Activated CD4-positive, alpha-beta T cell treated with anti-CD3 and anti-CD28 coated beads, Interleukin-2, amount 10 ng/mL, durations not matched to agents 24 days and 14 days (primary cell): Measurements from ENCODE around the gene BAG5. TPM values are rescaled to one million over a fixed set of nuclear protein-coding genes. Genes with fewer than 3 reads are reported as not detected.
A peak's percentile ranks its signal among the peaks of the same experiment; 100 is the strongest.

ENCODE experiments used
- DNase-seq: peaks from one replicate; pipeline ENCODE4 v3.0.0; 2022
- H3K27ac Mint-ChIP-seq: one replicate; pipeline ENCODE4 v1.8.0; 2022; ENCODE audit warnings: mild to moderate bottlenecking, mixed read lengths
- H3K27me3 Mint-ChIP-seq: one replicate; pipeline ENCODE4 v1.8.0; 2022; ENCODE audit warnings: mixed read lengths
- H3K36me3 Mint-ChIP-seq: one replicate; pipeline ENCODE4 v1.8.0; 2022; ENCODE audit warnings: low read depth, mild to moderate bottlenecking, mixed read lengths
- H3K4me1 Mint-ChIP-seq: one replicate; pipeline ENCODE4 v1.8.0; 2021; ENCODE audit warnings: mixed read lengths
- H3K4me3 Mint-ChIP-seq: one replicate; pipeline ENCODE4 v1.8.0; 2022; ENCODE audit warnings: mild to moderate bottlenecking, moderate library complexity, mixed read lengths
- H3K9me3 Mint-ChIP-seq: one replicate; pipeline ENCODE4 v1.8.0; 2021; ENCODE audit warnings: mixed read lengths
- intact Hi-C: fragments of 100-400 bp; cut with micrococcal nuclease; formaldehyde crosslinking; loops from one replicate; pipeline ENCODE4 v1.15.1; 2023
- total RNA-seq: library from RNA; stranded (reverse); gene quantifications from 2 replicates; pipeline ENCODE4 v1.2.3, GENCODE V29; 2022

Gene BAG5
- total RNA-seq, 1 donor from 2014 or later, result 32.1 TPM

- intact Hi-C loops, result no loop called here
- H3K36me3 Mint-ChIP-seq, result no peaks in the 10 kb centered on the region
- peaks cover 19% of the 10 kb centered on the region for H3K27me3 Mint-ChIP-seq
- H3K4me3 Mint-ChIP-seq, result peak within 1 kb of the TSS; percentile 59
- no peaks in the 10 kb centered on the region for H3K9me3 Mint-ChIP-seq
- DNase-seq, result peak; percentile 73
- no peak within 1 kb of the TSS for H3K27ac Mint-ChIP-seq
- H3K4me1 Mint-ChIP-seq, result peaks cover 16% of the 10 kb centered on the region
Measured at GRCh38 chr14:103522649-103523574, 39.5 kb downstream of the BAG5 start, which contains the start of gene CKB. TSS of gene CKB (minus strand) at chr14:103522830. CDS start at chr14:103522493, 337 bp downstream.

GRCh38 chr14:103521951-103522563, 40.4 kb downstream of the BAG5 start:
- no peaks in the 10 kb centered on the region for H3K36me3 Mint-ChIP-seq
- peak overlapping the region; percentile 59 for H3K4me3 Mint-ChIP-seq
- peak; percentile 69 for DNase-seq
- H3K4me1 Mint-ChIP-seq, result peaks cover 9% of the 10 kb centered on the region
- H3K27me3 Mint-ChIP-seq, result peaks cover 19% of the 10 kb centered on the region
- no peak overlapping the region for H3K27ac Mint-ChIP-seq
- no peaks in the 10 kb centered on the region for H3K9me3 Mint-ChIP-seq
- intact Hi-C loops, result no loop called here

- no peak overlapping the region for H3K27ac Mint-ChIP-seq
- peaks cover 19% of the 10 kb centered on the region for H3K27me3 Mint-ChIP-seq
- H3K4me3 Mint-ChIP-seq, result no peak overlapping the region
- DNase-seq, result peak; percentile 77
- peaks cover 7% of the 10 kb centered on the region for H3K4me1 Mint-ChIP-seq
- intact Hi-C loops, result no loop called here
- no peaks in the 10 kb centered on the region for H3K9me3 Mint-ChIP-seq
- no peaks in the 10 kb centered on the region for H3K36me3 Mint-ChIP-seq
Measured at GRCh38 chr14:103521438-103521950, 41.0 kb downstream of the BAG5 start.

- peaks cover 19% of the 10 kb centered on the region for H3K27me3 Mint-ChIP-seq
Measured at GRCh38 chr14:103520657-103521437, 41.6 kb downstream of the BAG5 start.

GRCh38 chr14:103520269-103520656, 42.2 kb downstream of the BAG5 start:
- H3K4me3 Mint-ChIP-seq, result peak overlapping the region; percentile 64
- intact Hi-C loops, result no loop called here

More at GRCh38 chr14:103520657-103521437, 41.6 kb downstream of the BAG5 start:
- peak; percentile 90 for DNase-seq
- intact Hi-C loops, result no loop called here
- H3K4me3 Mint-ChIP-seq, result peak overlapping the region; percentile 35
- no peaks in the 10 kb centered on the region for H3K9me3 Mint-ChIP-seq
- H3K4me1 Mint-ChIP-seq, result peaks cover 7% of the 10 kb centered on the region
- H3K36me3 Mint-ChIP-seq, result no peaks in the 10 kb centered on the region
- no peak overlapping the region for H3K27ac Mint-ChIP-seq

GRCh38 chr14:103519837-103520212, 42.6 kb downstream of the BAG5 start:
- Mint-ChIP-seq H3K4me1 (peaks cover 7% of the 10 kb centered on the region), H3K4me3 (peak overlapping the region; percentile 64), H3K9me3 (no peaks in the 10 kb centered on the region), H3K27ac (no peak overlapping the region), H3K27me3 (peaks cover 17% of the 10 kb centered on the region), H3K36me3 (no peaks in the 10 kb centered on the region)
- intact Hi-C loops, result no loop called here
- no peak for DNase-seq

More at GRCh38 chr14:103520269-103520656, 42.2 kb downstream of the BAG5 start:
- Mint-ChIP-seq H3K36me3 (no peaks in the 10 kb centered on the region), H3K9me3 (no peaks in the 10 kb centered on the region), H3K27me3 (peaks cover 19% of the 10 kb centered on the region), H3K4me1 (peaks cover 7% of the 10 kb centered on the region), H3K27ac (no peak overlapping the region)
- no peak for DNase-seq

- Mint-ChIP-seq H3K4me1 (peaks cover 7% of the 10 kb centered on the region), H3K36me3 (no peaks in the 10 kb centered on the region), H3K27ac (no peak overlapping the region), H3K9me3 (no peaks in the 10 kb centered on the region), H3K4me3 (peak overlapping the region; percentile 50), H3K27me3 (peaks cover 14% of the 10 kb centered on the region)
- intact Hi-C loops, result no loop called here
- no peak for DNase-seq
Measured at GRCh38 chr14:103519043-103519836, 43.2 kb downstream of the BAG5 start.

GRCh38 chr14:103518422-103519042, 43.9 kb downstream of the BAG5 start:
- peaks cover 7% of the 10 kb centered on the region for H3K27me3 Mint-ChIP-seq
- H3K27ac Mint-ChIP-seq, result no peak overlapping the region
- intact Hi-C loops, result loop anchor here (1.0 kb wide), 1 partner anchor 28 kb away; no protein-coding TSS in a partner anchor
- H3K36me3 Mint-ChIP-seq, result no peaks in the 10 kb centered on the region
- peak; percentile 88 for DNase-seq
- H3K4me3 Mint-ChIP-seq, result no peak overlapping the region
- peaks cover 7% of the 10 kb centered on the region for H3K4me1 Mint-ChIP-seq
- no peaks in the 10 kb centered on the region for H3K9me3 Mint-ChIP-seq

- Mint-ChIP-seq H3K4me3 (no peak overlapping the region), H3K27me3 (peaks cover 5% of the 10 kb centered on the region), H3K9me3 (no peaks in the 10 kb centered on the region), H3K36me3 (no peaks in the 10 kb centered on the region), H3K4me1 (peaks cover 7% of the 10 kb centered on the region), H3K27ac (no peak overlapping the region)
- intact Hi-C loops, result loop anchor here (1.0 kb wide), 1 partner anchor 28 kb away; no protein-coding TSS in a partner anchor
- no peak for DNase-seq
Measured at GRCh38 chr14:103517721-103518421, 44.6 kb downstream of the BAG5 start.

- intact Hi-C loops, result no loop called here
- Mint-ChIP-seq H3K27ac (no peak overlapping the region), H3K4me3 (no peak overlapping the region), H3K9me3 (no peaks in the 10 kb centered on the region), H3K27me3 (peaks cover 5% of the 10 kb centered on the region), H3K4me1 (peaks cover 7% of the 10 kb centered on the region), H3K36me3 (peaks cover 6% of the 10 kb centered on the region)
- no peak for DNase-seq
Measured at GRCh38 chr14:103517174-103517566, 45.3 kb downstream of the BAG5 start.

- no peak overlapping the region for H3K27ac Mint-ChIP-seq
- peaks cover 7% of the 10 kb centered on the region for H3K4me1 Mint-ChIP-seq
Measured at GRCh38 chr14:103516426-103517173, 45.9 kb downstream of the BAG5 start.

More at GRCh38 chr14:103516426-103517173, 45.9 kb downstream of the BAG5 start:
- no peak overlapping the region for H3K4me3 Mint-ChIP-seq
- intact Hi-C loops, result no loop called here
- DNase-seq, result no peak
- peaks cover 6% of the 10 kb centered on the region for H3K36me3 Mint-ChIP-seq
- H3K27me3 Mint-ChIP-seq, result peaks cover 5% of the 10 kb centered on the region
- H3K9me3 Mint-ChIP-seq, result no peaks in the 10 kb centered on the region
